HG03520 (cell line): ENCODE measurements around the gene ATP6V0B.

Source experiments
- ATAC-seq: cut with Tn5 transposase; IDR thresholded peaks from one replicate; pipeline ENCODE4 v1.9.1; 2021; ENCODE audit warnings: mild to moderate bottlenecking, moderate library complexity; ENCODE audit not compliant: unreplicated experiment

ATP6V0B gene

DNA sequence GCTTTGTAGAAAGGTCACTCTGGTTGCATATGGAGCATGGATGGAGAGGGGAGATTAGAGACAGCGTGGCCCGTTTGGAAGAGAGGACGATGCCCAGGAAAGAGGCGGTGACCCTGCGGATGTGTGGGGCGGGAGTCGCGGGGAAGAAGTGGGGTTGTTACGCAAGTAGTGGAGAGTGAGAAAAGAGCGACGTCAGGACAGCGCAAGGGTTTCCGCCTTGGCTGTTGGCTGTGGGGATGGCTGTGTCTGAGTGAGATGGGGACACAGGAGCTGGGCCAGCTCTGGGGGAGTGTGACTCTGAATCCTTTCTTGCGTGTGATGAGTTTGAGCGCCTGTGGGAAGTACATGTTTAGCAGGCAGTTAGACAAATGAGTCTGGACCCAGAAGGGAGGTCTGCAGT, 8.0 kb downstream of the ATP6V0B start:
- ATAC-seq = no peak

GRCh38 chr1:43983253-43983899, 8.6 kb downstream of the ATP6V0B start:
- ATAC-seq = no peak

GRCh38 chr1:43984855-43985254, 10.1 kb downstream of the ATP6V0B start:
- ATAC-seq = no peak

DNA sequence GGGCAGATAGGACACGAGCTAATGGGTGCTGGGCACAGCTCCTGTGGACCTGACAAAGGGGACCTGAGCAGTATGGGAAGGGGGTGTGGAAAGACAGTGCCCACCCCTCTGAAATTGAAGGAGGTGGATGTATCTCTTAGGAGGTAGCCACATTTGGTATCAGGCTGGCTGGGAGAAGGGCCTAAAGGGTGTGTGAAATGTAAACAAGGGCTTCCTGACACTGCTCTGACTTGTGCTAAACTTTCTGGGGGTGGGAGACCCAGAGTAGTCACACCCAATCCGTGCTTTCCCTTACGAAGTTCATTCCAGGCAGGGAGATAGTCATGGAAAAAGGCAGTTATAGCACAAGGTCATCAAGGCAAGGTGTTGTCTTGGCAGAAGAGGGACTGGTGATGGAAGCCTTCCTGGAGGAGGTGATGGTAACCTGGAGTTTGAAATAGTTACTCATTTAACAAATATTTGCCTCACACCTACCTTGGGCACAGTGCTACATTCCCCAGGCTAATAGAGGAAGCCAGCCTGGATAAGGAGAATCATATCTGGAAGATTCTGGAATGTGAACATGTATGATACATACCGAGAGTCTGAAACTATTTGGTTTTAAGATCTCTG, 11.3 kb downstream of the ATP6V0B start:
- no peak for ATAC-seq

DNA sequence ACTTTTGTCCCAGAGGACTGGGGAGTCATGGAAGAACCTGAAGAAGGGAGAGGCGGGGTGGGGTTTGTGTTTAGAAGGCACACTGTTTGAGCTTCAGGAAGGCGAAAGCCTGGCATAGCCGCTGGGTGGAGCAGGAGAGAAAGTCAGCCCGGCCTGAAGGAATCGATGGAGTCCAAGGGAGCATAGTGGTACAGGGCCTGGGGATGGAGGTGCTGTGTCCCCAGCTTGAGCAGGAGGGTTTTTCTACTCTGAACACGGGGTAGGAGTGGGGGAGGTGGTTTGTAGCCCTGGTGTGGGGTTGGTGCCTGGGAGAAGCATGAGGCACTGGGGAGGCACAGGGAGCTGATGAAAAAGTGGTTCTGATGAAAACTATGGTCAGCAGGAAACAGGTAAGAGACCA, 12.0 kb downstream of the ATP6V0B start:
- no peak for ATAC-seq

GRCh38 chr1:43987159-43987902, 12.6 kb downstream of the ATP6V0B start:
- ATAC-seq = no peak

DNA sequence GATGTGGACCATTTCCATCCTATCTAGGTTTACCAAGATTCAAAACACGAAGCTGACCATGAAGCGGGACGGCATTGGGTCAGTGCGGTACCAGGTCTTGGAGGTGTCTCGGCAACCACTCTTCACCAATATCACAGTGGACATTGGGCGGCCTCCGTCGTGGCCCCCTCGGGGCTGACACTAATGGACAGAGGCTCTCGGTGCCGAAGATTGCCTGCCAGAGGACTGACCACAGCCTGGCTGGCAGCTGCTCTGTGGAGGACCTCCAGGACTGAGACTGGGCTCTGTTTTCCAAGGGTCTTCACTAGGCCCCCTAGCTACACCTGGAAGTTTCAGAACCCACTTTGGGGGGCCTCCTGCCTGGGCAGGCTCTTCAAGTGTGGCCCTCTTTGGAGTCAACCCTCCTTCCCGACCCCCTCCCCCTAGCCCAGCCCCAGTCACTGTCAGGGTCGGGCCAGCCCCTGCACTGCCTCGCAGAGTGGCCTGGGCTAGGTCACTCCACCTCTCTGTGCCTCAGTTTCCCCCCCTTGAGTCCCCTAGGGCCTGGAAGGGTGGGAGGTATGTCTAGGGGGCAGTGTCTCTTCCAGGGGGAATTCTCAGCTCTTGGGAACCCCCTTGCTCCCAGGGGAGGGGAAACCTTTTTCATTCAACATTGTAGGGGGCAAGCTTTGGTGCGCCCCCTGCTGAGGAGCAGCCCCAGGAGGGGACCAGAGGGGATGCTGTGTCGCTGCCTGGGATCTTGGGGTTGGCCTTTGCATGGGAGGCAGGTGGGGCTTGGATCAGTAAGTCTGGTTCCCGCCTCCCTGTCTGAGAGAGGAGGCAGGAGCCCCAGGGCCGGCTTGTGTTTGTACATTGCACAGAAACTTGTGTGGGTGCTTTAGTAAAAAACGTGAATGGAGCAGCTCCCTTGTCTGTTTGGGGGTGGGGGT, 15.8 kb downstream of the ATP6V0B start:
- no peak for ATAC-seq

GRCh38 chr1:43991200-43991475, 16.4 kb downstream of the ATP6V0B start:
- ATAC-seq = no peak

GRCh38 chr1:43991476-43992231, 16.9 kb downstream of the ATP6V0B start, which contains the start of gene CCDC24:
Gene CCDC24, plus strand, starts transcription at chr1:43991599. Its CDS starts 280 bp downstream, at chr1:43991879.
- peak; percentile 76 for ATAC-seq

GRCh38 chr1:43992232-43992995, 17.7 kb downstream of the ATP6V0B start:
- ATAC-seq = no peak

DNA sequence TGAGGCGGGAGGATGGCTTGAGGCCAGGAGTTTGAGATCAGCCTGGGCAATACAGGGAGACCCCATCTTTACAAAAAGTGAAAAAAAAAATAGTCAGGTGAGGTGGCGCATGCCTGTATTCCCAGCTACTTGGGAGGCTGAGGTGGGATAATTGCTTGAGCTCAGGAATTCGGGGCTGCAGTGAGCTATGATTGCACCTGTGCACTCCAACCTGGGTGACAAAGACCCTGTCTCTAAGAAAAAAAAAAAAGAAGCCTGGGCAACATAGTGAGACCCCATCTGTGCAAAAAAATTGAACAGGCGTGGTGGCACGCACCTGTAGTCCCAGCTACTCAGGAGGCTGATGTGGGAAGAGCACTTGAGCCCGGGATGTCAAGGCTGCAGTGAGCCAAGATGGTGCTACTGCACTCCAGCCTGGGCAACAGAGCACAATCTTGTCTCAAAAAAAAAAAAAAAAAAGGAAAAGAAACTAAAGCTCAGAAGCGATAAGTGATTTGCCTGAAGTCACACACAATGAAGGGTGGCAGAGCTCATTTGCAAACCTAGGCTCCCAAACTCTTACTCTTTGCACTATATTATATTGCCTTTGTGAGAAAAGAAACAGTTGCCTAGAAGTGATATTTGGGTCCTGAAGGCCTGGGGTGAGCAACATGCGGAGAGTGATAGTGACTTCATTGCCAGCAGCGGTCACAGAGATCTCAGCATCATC, 18.6 kb downstream of the ATP6V0B start:
- no peak for ATAC-seq

GRCh38 chr1:43994071-43994470, 19.3 kb downstream of the ATP6V0B start:
- no peak for ATAC-seq

DNA sequence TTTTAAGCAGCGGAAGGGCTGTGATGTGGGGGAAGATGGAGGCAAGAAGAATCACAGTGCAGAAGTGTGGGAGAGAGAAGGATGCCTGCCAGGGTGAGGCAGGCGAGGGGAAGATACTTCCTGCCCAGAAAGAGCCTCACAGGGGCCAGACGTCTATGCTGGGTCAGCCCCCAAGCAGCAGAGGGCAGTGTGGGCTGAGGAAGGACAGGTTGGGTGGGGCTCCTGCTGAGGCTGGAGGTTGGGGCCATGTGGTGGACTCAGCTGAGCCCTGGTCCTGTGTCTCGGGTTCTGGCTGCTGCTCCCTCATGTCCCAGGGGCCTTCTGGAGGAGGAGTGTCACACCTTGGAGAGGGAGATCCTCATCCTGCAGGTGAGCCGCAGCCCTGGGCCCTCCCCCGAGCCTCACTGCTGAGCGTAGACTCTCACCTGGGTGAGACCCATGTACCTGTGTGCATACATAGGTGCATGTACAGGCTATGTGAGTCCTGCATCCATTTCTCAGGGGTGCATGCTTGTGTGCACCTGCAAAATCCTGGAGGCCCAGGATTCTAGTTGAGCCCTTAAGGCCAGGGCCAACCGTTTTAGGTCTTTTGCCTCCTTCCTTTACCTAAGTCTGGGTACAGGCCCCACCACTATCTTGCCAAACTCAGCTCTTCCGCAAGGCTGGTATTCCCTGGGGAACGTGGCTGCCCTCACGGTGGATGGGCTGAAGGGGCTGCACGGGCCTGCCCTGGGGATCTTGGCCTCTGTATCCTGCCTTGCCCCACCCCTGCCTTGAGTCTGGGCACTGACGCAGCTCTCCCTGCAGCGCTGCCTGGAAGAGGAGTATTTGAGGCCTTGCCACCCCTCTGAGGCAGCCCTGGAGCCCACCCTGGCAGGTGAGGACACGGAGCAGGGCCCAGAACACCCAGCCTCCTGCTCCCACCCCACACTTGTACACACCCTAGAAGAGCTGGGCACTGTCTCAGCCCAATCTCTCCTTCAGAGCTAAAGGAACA, 20.3 kb downstream of the ATP6V0B start:
- ATAC-seq = no peak

DNA sequence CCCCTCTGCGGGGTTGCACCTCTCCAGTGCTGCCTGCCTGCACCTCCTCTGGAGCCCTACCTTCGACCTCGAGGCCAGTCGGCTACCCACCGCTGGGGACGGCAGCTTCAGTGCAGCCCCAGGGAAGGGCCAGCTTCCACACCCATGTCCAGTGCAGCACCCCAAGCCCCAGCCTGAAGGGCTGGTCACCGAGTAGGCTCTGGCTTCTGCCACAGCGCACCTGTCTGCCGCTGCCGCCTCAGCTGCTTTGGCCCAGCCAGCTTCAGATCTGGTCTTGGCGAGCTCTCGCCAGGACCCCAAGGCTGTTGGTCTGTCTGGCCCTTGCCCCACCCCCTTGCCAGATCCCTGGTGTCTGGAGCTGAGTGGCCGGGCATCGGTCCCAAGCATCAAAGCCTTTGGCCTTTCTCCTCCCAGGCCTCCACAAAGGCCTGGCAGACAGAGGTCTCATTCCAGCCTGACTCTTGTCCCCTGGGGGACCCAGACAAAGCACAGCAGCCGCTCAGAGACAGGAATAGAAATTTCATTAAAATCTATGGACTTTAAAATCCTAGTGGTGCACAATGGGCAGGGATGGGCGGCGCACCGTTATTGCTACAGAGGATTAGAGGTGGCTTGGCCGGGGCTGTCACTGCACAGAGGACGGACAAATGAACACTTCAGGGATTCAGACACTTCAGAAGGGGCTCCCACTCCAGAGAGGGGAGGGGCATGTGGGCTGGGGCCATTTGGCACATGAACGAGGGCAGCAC, 21.4 kb downstream of the ATP6V0B start:
- ATAC-seq = no peak

- ATAC-seq = no peak
Observed at GRCh38 chr1:43996733-43997115, 22.0 kb downstream of the ATP6V0B start.

DNA sequence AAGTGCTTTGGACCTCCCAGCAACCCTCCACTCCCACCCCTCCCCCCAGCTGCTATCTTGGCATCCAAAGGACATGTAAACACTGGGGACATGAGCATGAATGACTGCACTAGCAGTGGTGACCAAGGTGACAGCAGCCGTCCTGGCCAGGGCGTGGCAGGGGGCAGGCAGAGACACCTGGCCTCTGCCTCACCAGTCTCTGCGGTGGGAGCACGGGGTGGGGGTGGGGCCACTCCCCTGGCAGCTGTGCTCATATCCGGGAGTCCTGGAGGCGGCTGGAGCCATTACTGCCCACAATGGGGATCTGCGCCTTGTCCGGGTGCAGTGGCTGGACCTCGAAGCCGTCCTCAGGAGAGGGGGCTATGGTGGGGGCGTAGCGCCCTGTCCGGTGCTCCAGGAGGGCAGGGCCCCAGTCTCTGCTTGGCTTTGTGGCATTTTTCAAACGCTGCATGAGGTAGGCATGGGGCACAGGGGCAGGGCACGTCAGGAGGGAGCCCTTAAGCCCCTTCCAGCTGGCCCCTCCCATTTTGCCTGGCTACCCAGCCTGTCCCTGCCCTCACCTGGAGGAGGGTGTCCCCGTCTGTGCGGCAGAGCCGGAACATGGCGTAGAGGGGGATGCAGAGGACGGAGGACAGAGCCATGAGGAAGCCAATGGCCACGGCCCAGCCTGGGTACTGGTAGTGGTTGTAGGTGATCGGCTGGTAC, 22.7 kb downstream of the ATP6V0B start:
- ATAC-seq = no peak

GRCh38 chr1:43998000-43998378, 23.2 kb downstream of the ATP6V0B start:
- no peak for ATAC-seq
